ENCODE measurements around the gene NR5A2.

- no peak for TF ChIP-seq EZH2 (IDR thresholded peaks at IDR 0.05; ENCODE audit: low read length, missing control alignments)
- no peak for TF ChIP-seq CTCF (conservative IDR thresholded peaks at IDR 0.05 in 1 of 2, IDR thresholded peaks at IDR 0.05 in 1 of 2; ENCODE audit: low read depth in 1 of 2, low read length in 2 of 2)
Measured at GRCh38 chr1:200181861-200182260, 154.4 kb downstream of the NR5A2 start.

Measured in fibroblast of lung (primary cell).